GM21515 (cell line): ENCODE results near the gene ELFN2.
"Not testable (repeated sequence)": the region's sequence is repeated elsewhere in the genome, so short reads cannot be mapped to it uniquely, and the experiment has no call there.

Experiments
- ATAC-seq: cut with Tn5 transposase; IDR thresholded peaks from one replicate; pipeline ENCODE4 v1.9.1; 2021; ENCODE audit not compliant: unreplicated experiment

The ELFN2 gene

GRCh38 chr22:37337204-37337943, 89.9 kb downstream of the ELFN2 start:
- no peak for ATAC-seq

- no peak for ATAC-seq
Measured at GRCh38 chr22:37336579-37336978, 90.7 kb downstream of the ELFN2 start.

DNA sequence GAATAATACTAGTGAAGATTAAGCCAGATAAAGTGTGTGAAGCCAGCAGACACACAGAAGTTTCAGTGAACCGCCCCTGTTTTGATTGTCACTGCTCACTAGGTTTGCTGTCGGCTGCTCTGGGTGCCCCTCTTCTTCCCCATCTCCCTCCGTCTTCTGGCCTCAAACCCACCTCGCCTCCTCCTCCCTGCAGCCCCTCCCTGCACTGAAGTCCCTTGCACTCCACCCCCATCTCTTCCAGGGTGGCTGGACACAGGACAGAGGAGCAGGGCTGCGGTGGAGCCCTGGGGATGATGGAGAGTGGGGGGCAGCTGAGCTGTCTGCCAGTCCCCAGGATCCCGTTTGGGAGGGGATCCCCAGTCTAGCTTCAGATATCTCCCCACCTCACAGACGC, 91.5 kb downstream of the ELFN2 start:
- ATAC-seq: no peak

DNA sequence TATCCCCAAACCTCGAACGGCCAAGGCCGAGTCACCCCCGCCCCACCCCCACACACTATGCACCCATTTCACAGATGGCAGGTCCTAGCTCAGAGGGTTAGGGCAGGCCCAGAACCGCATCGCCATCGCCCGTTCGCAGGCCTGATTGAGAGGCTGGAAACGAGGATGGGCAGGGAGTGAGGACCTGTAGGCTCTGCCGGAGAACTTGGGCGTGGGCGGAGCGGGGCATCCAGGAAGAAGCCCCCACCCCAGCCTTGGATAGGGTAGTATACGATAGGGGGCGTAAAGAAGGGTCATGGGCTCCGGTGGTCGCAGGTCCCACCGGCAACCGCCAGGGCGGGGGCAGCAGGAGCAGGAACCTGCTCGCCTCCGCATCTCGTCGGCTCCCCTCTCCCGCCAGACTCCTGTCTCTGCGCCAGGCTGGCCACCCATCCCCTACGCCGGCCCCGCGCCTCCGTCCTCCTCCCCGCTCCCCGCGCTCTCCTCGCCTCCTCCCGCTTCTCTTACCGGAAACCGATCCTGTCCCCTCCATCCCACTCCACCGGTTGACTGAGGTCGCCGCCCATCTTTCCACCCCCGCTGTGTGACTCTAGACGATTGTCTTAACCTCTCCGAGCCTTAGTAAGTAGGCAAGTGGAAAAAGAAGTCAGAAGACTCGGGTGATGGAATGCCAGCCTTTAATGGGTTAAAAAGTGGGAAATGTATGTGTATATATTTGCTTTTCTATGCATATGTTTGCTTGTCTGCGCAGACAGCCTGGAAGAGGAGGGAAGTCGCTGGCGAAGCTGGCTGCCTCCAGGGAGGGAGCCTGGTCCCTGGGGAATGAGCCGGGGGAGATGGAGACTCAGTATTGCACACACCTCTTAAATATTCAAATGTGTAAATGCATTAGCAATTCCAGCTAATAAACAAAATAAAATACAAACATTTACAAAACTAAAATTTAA, 92.1 kb downstream of the ELFN2 start:
- no peak for ATAC-seq

DNA sequence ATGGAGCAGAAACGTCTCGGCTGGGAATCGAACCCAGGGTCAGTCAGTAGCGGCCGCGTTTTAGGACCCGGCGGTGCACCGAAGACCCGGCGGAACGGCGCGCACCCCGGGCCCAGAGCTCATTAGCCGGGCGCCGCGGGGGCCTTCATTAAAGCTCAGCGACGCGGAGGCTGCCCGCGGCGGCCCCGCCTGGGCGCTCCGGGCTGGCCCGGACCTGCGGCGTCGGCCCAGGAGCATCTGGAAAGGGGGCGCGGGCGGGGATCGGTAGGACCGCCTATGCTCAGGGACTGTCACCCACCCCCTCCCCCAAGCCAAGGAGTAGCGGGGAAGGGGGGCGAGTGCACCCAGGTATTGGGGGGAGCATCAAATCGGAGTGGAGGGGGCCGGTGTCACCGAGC, 92.8 kb downstream of the ELFN2 start:
- ATAC-seq: no peak

DNA sequence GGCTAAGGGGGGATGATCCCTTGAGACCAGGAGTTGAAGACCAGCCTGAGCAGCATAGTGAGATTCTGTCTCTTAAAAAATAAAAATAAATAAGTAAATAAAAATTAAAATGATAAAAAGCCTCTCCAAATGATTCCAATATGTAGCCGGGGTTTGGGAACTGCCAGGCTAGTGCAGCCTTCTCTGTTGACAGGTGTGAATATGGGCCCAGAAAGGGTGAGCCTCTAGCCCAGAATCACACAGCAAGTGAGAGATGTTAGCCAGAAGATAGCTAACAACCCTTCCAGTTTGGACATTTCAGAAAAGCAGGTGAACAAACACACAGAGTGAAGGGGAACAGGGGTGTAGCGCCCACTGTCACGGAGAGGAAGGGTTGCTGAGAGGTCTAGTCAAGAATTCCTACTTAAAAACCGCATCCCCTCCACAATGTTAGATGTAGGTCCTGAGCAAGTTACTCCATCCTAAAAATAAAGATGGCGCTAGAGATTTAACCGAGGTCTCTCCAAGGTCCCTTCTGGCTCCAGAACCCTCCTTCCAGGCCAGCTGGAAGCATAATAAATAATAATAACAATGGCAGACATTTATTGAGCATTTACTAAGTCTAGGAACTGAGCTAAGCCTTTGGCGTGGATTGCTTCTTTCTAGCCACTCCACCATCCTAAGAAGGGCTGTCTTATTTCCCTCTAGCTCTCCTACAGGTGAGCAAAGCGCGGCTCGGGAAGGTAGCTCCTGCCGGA, 93.4 kb downstream of the ELFN2 start:
- ATAC-seq: no peak

- ATAC-seq: no peak
Measured at GRCh38 chr22:37331856-37332536, 95.3 kb downstream of the ELFN2 start.

- ATAC-seq: no peak
Measured at GRCh38 chr22:37331034-37331428, 96.2 kb downstream of the ELFN2 start.

DNA sequence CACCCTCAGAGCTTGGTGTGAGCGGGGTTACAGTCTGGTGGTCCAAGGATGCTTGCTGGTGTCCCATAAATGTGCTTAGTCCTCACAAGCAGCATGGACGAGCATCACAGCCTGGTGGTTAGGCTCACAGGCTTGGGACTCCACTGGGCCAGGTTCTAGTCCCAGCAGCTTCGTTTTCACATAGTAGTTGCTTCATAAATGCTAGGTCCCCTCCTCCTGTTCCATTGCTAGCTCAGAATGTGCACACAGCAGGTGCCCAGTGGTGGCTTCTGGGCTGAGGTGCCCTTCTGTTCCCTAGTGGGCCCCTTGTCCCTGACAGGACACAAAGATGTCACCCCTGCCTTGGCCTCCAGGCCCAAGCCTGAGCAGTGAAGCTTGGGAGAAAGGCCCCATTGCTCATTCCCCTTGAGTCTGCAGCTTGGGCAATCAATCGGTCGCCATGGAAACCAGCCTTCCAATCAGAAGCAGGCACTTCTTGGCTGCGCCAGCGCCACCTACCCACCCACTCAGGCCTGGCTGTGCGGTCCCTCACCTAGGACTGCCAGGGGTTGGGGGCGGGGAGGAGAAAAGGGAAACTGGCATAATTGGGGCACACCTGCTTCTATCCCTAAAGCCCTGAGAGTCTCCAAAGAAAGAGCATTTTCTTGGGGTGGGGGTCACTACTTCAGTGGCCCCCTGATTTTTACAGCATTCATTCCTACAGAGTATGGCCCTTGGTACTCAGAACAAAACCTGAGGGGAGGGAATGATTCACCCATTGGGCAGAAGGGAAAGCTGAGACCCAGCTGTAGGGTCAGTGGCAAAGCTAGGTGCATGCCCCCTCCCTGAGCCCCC, 96.9 kb downstream of the ELFN2 start:
- ATAC-seq: no peak

GRCh38 chr22:37329238-37330140, 97.8 kb downstream of the ELFN2 start:
- ATAC-seq: no peak

GRCh38 chr22:37328538-37329237, 98.6 kb downstream of the ELFN2 start:
- ATAC-seq: not testable (repeated sequence)

GRCh38 chr22:37328017-37328416, 99.3 kb downstream of the ELFN2 start:
- no peak for ATAC-seq

DNA sequence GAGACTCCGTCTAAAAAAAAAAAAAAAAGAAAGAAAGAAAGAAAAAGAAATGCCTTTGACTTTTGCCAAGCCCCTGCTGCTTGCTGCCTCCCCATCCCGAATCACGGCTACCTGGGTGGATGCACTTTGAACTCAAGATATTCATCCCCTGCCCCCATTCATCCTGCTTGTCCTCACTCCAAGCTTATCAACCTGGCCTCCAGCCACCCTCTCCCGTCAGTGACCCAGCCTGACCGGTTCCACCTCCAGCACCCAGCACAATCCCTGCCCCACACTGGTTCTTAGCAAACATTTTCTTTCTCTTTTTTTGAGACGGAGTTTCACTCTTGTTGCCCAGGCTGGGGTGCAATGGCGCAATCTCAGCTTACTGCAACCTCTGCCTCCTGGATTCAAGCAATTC, 100.6 kb downstream of the ELFN2 start:
- no peak for ATAC-seq

- no peak for ATAC-seq
Measured at GRCh38 chr22:37325039-37325395, 102.3 kb downstream of the ELFN2 start.

GRCh38 chr22:37324340-37325038, 102.8 kb downstream of the ELFN2 start:
- ATAC-seq: no peak

DNA sequence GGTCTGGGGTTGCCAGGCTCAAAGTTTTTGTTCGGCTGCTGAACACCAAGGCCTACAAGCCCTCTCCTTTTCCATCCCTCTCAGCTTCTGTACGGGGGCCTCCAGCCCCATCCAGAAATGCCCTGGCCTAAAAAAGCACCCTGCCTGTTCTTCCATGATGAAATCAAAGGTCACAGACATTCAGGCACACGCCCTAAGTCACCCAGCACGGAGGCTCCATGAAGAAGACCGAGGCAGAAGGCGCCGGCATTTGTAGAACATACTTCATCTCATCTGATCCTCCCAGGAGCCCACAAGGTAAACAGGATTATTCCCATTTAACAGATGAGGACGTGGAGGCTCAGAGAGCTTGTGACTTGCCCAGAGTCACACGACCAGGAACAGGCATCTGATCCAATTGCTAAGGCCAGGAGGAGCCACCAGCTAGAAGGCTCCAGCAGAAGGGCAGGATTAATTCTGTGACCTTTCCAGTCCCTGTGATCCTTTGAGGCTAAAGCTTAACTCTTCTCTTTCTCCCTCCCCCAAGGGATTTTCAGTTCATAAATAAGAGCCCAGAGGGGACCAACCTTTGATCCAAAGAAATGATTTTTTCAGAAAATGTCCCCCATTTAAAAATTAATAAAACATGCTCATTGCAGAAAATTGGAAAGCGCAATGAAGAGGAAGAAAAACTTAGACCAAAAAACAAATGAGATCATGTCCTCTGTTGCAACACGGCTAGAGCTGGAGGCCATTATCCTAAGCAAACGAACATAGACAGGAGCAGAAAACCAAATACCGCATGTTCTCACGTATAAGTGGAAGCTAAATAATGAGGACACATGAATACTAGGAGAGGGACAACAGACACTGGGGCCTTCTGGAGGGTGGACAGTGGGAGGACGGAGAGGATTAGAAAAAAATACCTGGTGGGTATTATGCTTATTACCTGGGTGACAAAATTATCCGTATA, 106.3 kb downstream of the ELFN2 start:
- ATAC-seq: no peak

GRCh38 chr22:37319469-37319868, 107.8 kb downstream of the ELFN2 start:
- ATAC-seq: no peak
